SK-N-SH (cell line): ENCODE results near the gene BLCAP. TPM values are rescaled to one million over a fixed set of nuclear protein-coding genes. Genes with fewer than 3 reads are reported as not detected.
"Not testable (repeated sequence)": the region's sequence is repeated elsewhere in the genome, so short reads cannot be mapped to it uniquely, and the experiment has no call there.

Experiments
- CTCF ChIA-PET: fragments of 300-600, 350-600 bp; formaldehyde crosslinking; extraction: SDS; loops from one replicate; lab custom pipeline; 2021; lab: Yijun Ruan, JAX
- POLR2A ChIA-PET: fragments of 350-600 bp; sonication (Branson Sonifier 250); formaldehyde crosslinking; extraction: SDS; loops from one replicate; lab custom pipeline; 2020; ENCODE audit warnings: antibody characterized with exemption, inconsistent platforms; lab: Yijun Ruan, JAX
- DNase-seq: peaks from one replicate; pipeline ENCODE4 v3.0.0; 2012
- H2AFZ ChIP-seq: fragments of 200-600 bp; sonication (generic); 2 replicates; pipeline ENCODE4 v1.8.1; 2016; ENCODE audit warnings: antibody characterized with exemption, mild to moderate bottlenecking, low read depth
- H3F3A ChIP-seq: fragments of 200-600 bp; sonication (generic); replicated peaks from 2 replicates; pipeline ENCODE3; 2016; ENCODE audit warnings: antibody characterized with exemption, mild to moderate bottlenecking; ENCODE audit not compliant: insufficient read depth
- H3K27ac ChIP-seq, 2 experiments: fragments of 200-500 bp in 1 of 2; fragments of 200-600 bp in 1 of 2; sonication (Bioruptor generic) in 1 of 2; sonication (generic), shearing (Covaris generic) in 1 of 2; 2 replicates each; pipeline versions ENCODE4 v1.5.1 to v1.6.1; 2014 to 2016; ENCODE audit warnings: low read depth in 2 of 2, inconsistent platforms in 1 of 2, low read length in 1 of 2, mild to moderate bottlenecking in 1 of 2, mixed read lengths in 1 of 2
- H3K27me3 ChIP-seq: fragments of 200-600 bp; sonication (generic), shearing (Covaris generic); 2 replicates; pipeline ENCODE4 v1.6.1; 2016; ENCODE audit warnings: mixed run types; ENCODE audit not compliant: insufficient read depth
- H3K36me3 ChIP-seq, 2 experiments: fragments of 200-500 bp in 1 of 2; fragments of 200-600 bp in 1 of 2; sonication (Bioruptor generic) in 1 of 2; sonication (generic) in 1 of 2; replicated peaks in 1 of 2; 2 replicates each; pipeline versions ENCODE3 to v1.5.1; 2014 to 2016; ENCODE audit warnings: low read length in 1 of 2, mild to moderate bottlenecking in 1 of 2; ENCODE audit not compliant: insufficient read depth in 2 of 2, control insufficient read depth in 1 of 2
- H3K4me1 ChIP-seq, 2 experiments: fragments of 200-500 bp in 1 of 2; fragments of 200-600 bp in 1 of 2; sonication (Bioruptor generic) in 1 of 2; sonication (generic), shearing (Covaris generic) in 1 of 2; 2 replicates each; pipeline versions ENCODE4 v1.5.1 to v1.6.1; 2014 to 2016; ENCODE audit warnings: low read depth in 1 of 2, low read length in 1 of 2, mixed run types in 1 of 2; ENCODE audit not compliant: insufficient read depth in 2 of 2, control insufficient read depth in 1 of 2
- H3K4me2 ChIP-seq: fragments of 200-600 bp; sonication (generic), shearing (Covaris generic); 2 replicates; pipeline ENCODE4 v1.6.1; 2017; ENCODE audit warnings: mixed run types
- H3K4me3 ChIP-seq, 2 experiments: fragments of 200-500 bp in 1 of 2; fragments of 200-600 bp in 1 of 2; sonication (Bioruptor generic) in 1 of 2; sonication (generic), shearing (Covaris generic) in 1 of 2; 2 replicates each; pipeline versions ENCODE4 v1.5.1 to v1.8.1; 2014 to 2016; ENCODE audit warnings: low read depth in 2 of 2, inconsistent platforms in 1 of 2, low read length in 1 of 2, mild to moderate bottlenecking in 1 of 2, mixed read lengths in 1 of 2, moderate library complexity in 1 of 2
- H3K79me2 ChIP-seq: fragments of 200-600 bp; sonication (generic); 2 replicates; pipeline ENCODE4 v1.8.1; 2017; ENCODE audit warnings: mild to moderate bottlenecking; ENCODE audit not compliant: insufficient read depth
- H3K9ac ChIP-seq: fragments of 200-600 bp; sonication (generic); 2 replicates; pipeline ENCODE4 v1.6.1; 2017; ENCODE audit warnings: mixed run types
- H3K9me2 ChIP-seq: fragments of 200-600 bp; sonication (generic); 2 replicates; pipeline ENCODE4 v1.6.1; 2017; ENCODE audit warnings: mixed run types
- H3K9me3 ChIP-seq: fragments of 200-600 bp; sonication (generic); 2 replicates; pipeline ENCODE4 v1.6.1; 2017; ENCODE audit warnings: mixed run types, mild to moderate bottlenecking, moderate library complexity
- H4K20me1 ChIP-seq: fragments of 200-600 bp; sonication (generic); 2 replicates; pipeline ENCODE4 v1.6.1; 2017; ENCODE audit warnings: mild to moderate bottlenecking, mixed run types; ENCODE audit not compliant: insufficient read depth
- EP300 ChIP-seq, 2 experiments: IDR thresholded peaks; 2 replicates each; pipeline versions ENCODE4 v1.4.0 to v1.6.1; 2012; ENCODE audit warnings: borderline replicate concordance in 1 of 2, low read depth in 1 of 2, low read length in 1 of 2
- FOXJ3 ChIP-seq: sonication (generic); formaldehyde crosslinking; IDR thresholded peaks from 2 replicates; pipeline ENCODE4 v1.5.1; 2020; ENCODE audit warnings: mild to moderate bottlenecking, missing genetic modification reagents
- GABPA ChIP-seq: IDR thresholded peaks from 2 replicates; pipeline ENCODE4 v1.4.0; 2012; ENCODE audit warnings: low read depth, mild to moderate bottlenecking
- GATA2 ChIP-seq: sonication (generic); formaldehyde crosslinking; IDR thresholded peaks from 2 replicates; pipeline ENCODE4 v1.5.0; 2020; ENCODE audit warnings: mild to moderate bottlenecking, missing genetic modification reagents
- JUND ChIP-seq: IDR thresholded peaks from 2 replicates; pipeline ENCODE4 v1.4.0; 2012
- MEF2A ChIP-seq: IDR thresholded peaks from 2 replicates; pipeline ENCODE4 v1.4.0; 2012; ENCODE audit warnings: low read depth, borderline replicate concordance
- MXI1 ChIP-seq: IDR thresholded peaks from 2 replicates; pipeline ENCODE4 v1.6.1; 2012; ENCODE audit warnings: mild to moderate bottlenecking, low read depth, low read length, improper control_type of control experiment
- NFIC ChIP-seq: IDR thresholded peaks from 2 replicates; pipeline ENCODE4 v1.4.0; 2012; ENCODE audit warnings: borderline replicate concordance
- NRF1 ChIP-seq: IDR thresholded peaks from 2 replicates; pipeline ENCODE4 v1.6.1; 2012; ENCODE audit warnings: low read depth, mild to moderate bottlenecking, low read length
- RFX5 ChIP-seq: IDR thresholded peaks from 2 replicates; pipeline ENCODE4 v1.6.1; 2012; ENCODE audit warnings: mild to moderate bottlenecking, improper control_type of control experiment, low read length
- RXRA ChIP-seq: IDR thresholded peaks from 2 replicates; pipeline ENCODE4 v1.4.0; 2012; ENCODE audit warnings: low read depth, mild to moderate bottlenecking, borderline replicate concordance
- SIN3A ChIP-seq: IDR thresholded peaks from 2 replicates; pipeline ENCODE4 v1.6.1; 2012; ENCODE audit warnings: low read depth, mild to moderate bottlenecking, low read length, moderate library complexity, borderline replicate concordance
- WGBS: methylation state at CpG from one replicate; pipeline ENCODE4 v1.1.6; 2017; ENCODE audit warnings: low lambda C conversion rate; 5-methylcytosine and 5-hydroxymethylcytosine counted together
- polyA plus RNA-seq, 3 experiments: library from polyadenylated mRNA; depleted of rRNA; stranded (reverse); fragments of >200 nt; gene quantifications; 2 replicates each; pipeline ENCODE4 v1.2.3, GENCODE V29; 2012
- TF ChIP-seq, protein P1 (sequence below): fragments of 150-350 bp; IDR thresholded peaks from 2 replicates; pipeline ENCODE4 v1.6.1; 2017; ENCODE audit warnings: antibody characterized with exemption, low read length, low read depth, borderline replicate concordance
- TF ChIP-seq, protein P2 (sequence below): IDR thresholded peaks from 2 replicates; pipeline ENCODE4 v1.4.0; 2012; ENCODE audit warnings: low read depth, borderline replicate concordance
- TF ChIP-seq, protein P3 (sequence below): fragments of 200-600 bp; sonication (generic); IDR thresholded peaks from 2 replicates; pipeline ENCODE4 v1.6.1; 2017; ENCODE audit warnings: antibody characterized with exemption, mild to moderate bottlenecking, moderate library complexity
- TF ChIP-seq, protein P4 (sequence below): IDR thresholded peaks from 2 replicates; pipeline ENCODE4 v1.4.0; 2012; ENCODE audit warnings: low read depth, borderline replicate concordance

Gene BLCAP
- polyA plus RNA-seq, 1 of the 3 experiments (the other 2 are of a cell fraction), result 55.8 TPM

DNA sequence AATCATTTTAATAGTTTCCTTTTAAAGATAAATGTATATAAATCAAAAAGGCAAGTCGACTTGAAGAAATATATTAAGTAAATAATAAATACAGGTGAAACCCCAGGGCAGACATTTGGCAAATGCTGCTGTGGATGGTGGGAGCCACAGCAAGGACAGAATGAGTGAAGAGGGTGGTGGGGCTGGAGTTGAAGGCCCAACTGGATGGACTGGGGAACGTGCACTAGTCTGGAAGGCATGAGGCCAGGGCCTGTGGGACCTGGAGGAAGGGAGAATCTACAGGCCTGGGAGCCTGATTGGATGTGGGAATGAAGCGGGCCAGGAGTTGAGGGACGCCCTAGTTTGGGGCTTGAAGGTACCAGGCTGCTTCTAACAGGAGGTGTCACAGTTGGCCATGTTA, 30.6 kb upstream of the BLCAP start (continued):
- TF ChIP-seq, protein P1, sequence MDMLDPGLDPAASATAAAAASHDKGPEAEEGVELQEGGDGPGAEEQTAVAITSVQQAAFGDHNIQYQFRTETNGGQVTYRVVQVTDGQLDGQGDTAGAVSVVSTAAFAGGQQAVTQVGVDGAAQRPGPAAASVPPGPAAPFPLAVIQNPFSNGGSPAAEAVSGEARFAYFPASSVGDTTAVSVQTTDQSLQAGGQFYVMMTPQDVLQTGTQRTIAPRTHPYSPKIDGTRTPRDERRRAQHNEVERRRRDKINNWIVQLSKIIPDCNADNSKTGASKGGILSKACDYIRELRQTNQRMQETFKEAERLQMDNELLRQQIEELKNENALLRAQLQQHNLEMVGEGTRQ, result no peak
- TF ChIP-seq GATA2 (CRISPR knock-in tag) (no peak), GABPA (no peak), JUND (no peak), NFIC (no peak)
- TF ChIP-seq, all 33 proteins: peak for 0

DNA sequence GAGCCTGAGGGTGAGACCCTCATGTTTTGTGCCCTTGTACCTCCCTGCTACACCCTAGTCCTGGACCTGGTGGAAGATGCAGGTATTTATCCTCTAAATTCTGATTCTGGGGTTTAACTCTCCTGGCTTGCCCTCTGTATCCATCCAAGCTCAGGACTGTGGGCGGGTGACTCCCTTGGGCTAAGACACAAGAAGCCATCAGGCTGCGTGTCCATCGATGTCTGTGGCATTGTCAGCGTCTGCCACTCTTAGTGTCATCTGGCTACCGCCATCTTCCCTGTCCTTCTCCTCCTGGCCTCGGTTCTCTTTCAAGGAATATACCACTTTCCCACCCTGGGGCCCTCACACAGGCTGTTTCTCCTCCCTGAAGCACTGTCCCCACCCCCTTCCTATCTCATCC, 28.9 kb upstream of the BLCAP start:
- Histone ChIP-seq H3K4me3 (no peak overlapping the region), H2AFZ (no peak overlapping the region), H3K79me2 (no peaks in the 10 kb centered on the region), H3K9ac (no peak overlapping the region), H3F3A (no peaks in the 10 kb centered on the region), H3K27ac (no peak overlapping the region), H3K4me2 (no peak overlapping the region), H3K27me3 (peaks cover 18% of the 10 kb centered on the region; the same call in 1 of the 2 replicates), H4K20me1 (no peaks in the 10 kb centered on the region), H3K9me2 (no peaks in the 10 kb centered on the region), H3K36me3 (no peaks in the 10 kb centered on the region), H3K9me3 (no peaks in the 10 kb centered on the region), H3K4me1 (no peaks in the 10 kb centered on the region)
- DNase-seq, result no peak
- TF ChIP-seq, protein P2, sequence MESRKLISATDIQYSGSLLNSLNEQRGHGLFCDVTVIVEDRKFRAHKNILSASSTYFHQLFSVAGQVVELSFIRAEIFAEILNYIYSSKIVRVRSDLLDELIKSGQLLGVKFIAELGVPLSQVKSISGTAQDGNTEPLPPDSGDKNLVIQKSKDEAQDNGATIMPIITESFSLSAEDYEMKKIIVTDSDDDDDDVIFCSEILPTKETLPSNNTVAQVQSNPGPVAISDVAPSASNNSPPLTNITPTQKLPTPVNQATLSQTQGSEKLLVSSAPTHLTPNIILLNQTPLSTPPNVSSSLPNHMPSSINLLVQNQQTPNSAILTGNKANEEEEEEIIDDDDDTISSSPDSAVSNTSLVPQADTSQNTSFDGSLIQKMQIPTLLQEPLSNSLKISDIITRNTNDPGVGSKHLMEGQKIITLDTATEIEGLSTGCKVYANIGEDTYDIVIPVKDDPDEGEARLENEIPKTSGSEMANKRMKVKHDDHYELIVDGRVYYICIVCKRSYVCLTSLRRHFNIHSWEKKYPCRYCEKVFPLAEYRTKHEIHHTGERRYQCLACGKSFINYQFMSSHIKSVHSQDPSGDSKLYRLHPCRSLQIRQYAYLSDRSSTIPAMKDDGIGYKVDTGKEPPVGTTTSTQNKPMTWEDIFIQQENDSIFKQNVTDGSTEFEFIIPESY, result no peak
- no peak for TF ChIP-seq RFX5
- no peak for TF ChIP-seq FOXJ3 (CRISPR knock-in tag)
- TF ChIP-seq, protein P3, sequence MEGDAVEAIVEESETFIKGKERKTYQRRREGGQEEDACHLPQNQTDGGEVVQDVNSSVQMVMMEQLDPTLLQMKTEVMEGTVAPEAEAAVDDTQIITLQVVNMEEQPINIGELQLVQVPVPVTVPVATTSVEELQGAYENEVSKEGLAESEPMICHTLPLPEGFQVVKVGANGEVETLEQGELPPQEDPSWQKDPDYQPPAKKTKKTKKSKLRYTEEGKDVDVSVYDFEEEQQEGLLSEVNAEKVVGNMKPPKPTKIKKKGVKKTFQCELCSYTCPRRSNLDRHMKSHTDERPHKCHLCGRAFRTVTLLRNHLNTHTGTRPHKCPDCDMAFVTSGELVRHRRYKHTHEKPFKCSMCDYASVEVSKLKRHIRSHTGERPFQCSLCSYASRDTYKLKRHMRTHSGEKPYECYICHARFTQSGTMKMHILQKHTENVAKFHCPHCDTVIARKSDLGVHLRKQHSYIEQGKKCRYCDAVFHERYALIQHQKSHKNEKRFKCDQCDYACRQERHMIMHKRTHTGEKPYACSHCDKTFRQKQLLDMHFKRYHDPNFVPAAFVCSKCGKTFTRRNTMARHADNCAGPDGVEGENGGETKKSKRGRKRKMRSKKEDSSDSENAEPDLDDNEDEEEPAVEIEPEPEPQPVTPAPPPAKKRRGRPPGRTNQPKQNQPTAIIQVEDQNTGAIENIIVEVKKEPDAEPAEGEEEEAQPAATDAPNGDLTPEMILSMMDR, result no peak
- TF ChIP-seq GATA2 (CRISPR knock-in tag), result no peak
- TF ChIP-seq GABPA, result no peak
- TF ChIP-seq MEF2A, result no peak
- TF ChIP-seq SIN3A, result no peak
- no peak for TF ChIP-seq MXI1
- no peak for TF ChIP-seq RXRA
- TF ChIP-seq NRF1, result no peak
- TF ChIP-seq, protein P4, sequence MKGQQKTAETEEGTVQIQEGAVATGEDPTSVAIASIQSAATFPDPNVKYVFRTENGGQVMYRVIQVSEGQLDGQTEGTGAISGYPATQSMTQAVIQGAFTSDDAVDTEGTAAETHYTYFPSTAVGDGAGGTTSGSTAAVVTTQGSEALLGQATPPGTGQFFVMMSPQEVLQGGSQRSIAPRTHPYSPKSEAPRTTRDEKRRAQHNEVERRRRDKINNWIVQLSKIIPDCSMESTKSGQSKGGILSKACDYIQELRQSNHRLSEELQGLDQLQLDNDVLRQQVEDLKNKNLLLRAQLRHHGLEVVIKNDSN, result no peak
- TF ChIP-seq EP300 (IDR thresholded peaks at IDR 0.05; ENCODE audit: borderline replicate concordance in 1 of 2, low read depth in 1 of 2, low read length in 1 of 2), result no peak
- 64% methylated on average over 6 of the region's 6 CpGs for WGBS
- ChIA-PET POLR2A (no interaction called here), CTCF (interaction anchor here (3.4 kb wide), 1 partner anchor 8 kb away, joined by 37 read pairs; no protein-coding TSS in a partner anchor)

DNA sequence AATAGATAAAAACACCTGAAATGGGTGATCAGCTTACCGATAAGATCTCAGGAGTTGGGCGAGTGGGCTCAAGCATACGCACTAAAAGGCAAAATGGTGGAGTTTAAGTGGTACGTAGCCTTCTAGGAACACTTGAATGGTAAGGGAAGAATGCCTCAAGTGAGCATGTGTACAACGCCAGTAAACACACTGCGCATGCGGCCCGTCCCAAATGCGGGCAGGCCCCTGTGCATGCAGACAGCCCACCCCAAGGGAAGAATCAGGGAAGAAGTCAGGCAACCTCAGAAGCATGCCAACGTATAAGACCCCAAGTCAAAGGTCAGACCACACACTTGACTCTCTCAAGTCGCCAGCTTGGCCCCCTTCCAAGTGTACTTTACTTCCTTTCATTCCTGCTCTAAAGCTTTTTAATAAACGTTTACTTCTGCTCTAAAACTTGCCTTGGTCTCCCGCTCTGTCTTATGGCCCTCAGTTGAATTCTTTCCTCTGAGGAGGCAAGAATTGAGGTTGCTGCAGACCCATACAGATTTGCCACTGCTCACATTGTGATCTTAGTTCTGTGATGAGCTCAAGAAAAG, 27.1 kb upstream of the BLCAP start:
- peaks cover 18% of the 10 kb centered on the region; the same call in 1 of the 2 replicates for H3K27me3 ChIP-seq
- H3K9me3 ChIP-seq, H3K9ac ChIP-seq, H2AFZ ChIP-seq, H3K27ac ChIP-seq, DNase-seq, H3K4me3 ChIP-seq, H4K20me1 ChIP-seq, H3K9me2 ChIP-seq, H3F3A ChIP-seq, H3K4me2 ChIP-seq, H3K79me2 ChIP-seq, H3K36me3 ChIP-seq, POLR2A ChIA-PET, H3K4me1 ChIP-seq: not testable (repeated sequence)
- WGBS, result 76% methylated on average over 13 of the region's 13 CpGs
- CTCF ChIA-PET, result interaction anchor here (1.2 to 3.4 kb wide), 3 partner anchors 10 to 438 kb away, joined by 3 to 37 read pairs (median 3); no protein-coding TSS in a partner anchor
